Measurements from ENCODE around the gene TRMT112. TPM values are rescaled to one million over a fixed set of nuclear protein-coding genes. Genes with fewer than 3 reads are reported as not detected.

The TRMT112 gene
- total RNA-seq, 1 donor from 2014 or later = 156 TPM

DNA sequence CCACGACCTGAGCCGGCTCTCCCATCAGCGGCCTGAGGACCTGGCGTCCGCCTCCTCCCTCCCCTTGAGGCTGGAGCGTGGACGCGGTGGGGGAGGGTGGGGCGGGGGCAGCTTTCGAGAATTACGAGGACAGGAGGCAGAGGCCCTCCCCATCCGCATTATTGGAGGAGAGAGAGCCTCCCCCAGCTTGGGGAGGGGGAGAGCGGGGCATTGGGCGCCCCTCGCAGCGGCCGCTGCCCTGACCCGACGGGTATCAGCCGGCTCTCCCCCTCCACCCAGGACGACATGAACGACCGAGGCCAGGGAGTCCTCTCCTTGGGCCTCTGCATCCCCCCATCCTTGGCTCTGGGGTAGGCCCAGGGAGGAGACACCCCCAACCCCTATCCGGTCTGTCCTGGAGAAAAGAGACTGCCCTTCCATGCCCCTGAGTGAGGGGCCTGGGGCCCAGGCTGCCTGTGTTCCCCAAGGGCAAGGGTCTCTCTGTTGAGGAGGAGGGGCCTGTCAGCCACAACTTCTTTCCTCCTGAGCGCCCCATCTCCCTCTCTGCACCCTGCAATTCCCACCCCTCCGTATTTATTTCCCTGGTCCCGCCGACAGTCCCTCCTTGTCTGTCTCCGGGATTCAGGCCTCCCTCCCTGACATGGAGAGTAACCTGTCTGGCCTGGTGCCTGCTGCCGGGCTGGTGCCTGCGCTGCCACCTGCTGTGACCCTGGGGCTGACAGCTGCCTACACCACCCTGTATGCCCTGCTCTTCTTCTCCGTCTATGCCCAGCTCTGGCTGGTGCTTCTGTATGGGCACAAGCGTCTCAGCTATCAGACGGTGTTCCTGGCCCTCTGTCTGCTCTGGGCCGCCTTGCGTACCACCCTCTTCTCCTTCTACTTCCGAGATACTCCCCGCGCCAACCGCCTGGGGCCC, 31.2 kb downstream of the TRMT112 start:
- Mint-ChIP-seq H3K27ac (peak overlapping the region; percentile 59), H3K36me3 (ENCODE audit: low read depth) (peaks cover 11% of the 10 kb centered on the region), H3K4me1 (peaks cover 22% of the 10 kb centered on the region), H3K9me3 (no peaks in the 10 kb centered on the region), H3K27me3 (peaks cover 7% of the 10 kb centered on the region), H3K4me3 (peak overlapping the region; percentile 78)
- TF ChIP-seq, protein P1, sequence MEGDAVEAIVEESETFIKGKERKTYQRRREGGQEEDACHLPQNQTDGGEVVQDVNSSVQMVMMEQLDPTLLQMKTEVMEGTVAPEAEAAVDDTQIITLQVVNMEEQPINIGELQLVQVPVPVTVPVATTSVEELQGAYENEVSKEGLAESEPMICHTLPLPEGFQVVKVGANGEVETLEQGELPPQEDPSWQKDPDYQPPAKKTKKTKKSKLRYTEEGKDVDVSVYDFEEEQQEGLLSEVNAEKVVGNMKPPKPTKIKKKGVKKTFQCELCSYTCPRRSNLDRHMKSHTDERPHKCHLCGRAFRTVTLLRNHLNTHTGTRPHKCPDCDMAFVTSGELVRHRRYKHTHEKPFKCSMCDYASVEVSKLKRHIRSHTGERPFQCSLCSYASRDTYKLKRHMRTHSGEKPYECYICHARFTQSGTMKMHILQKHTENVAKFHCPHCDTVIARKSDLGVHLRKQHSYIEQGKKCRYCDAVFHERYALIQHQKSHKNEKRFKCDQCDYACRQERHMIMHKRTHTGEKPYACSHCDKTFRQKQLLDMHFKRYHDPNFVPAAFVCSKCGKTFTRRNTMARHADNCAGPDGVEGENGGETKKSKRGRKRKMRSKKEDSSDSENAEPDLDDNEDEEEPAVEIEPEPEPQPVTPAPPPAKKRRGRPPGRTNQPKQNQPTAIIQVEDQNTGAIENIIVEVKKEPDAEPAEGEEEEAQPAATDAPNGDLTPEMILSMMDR (IDR thresholded peaks at IDR 0.05) = no peak
- ChIA-PET CTCF (interaction anchor here (0.5 to 2.2 kb wide), 5 partner anchors 15 to 487 kb away, joined by 3 to 11 read pairs (median 4); partner anchors contain the start of genes CATSPERZ, ESRRA and PRDX5), POLR2A (interaction anchor here (1.9 to 5.8 kb wide), 5 partner anchors 16 to 101 kb away, joined by 14 to 119 read pairs (median 24); partner anchors contain the start of genes ESRRA, FERMT3, PRDX5 and STIP1)
- DNase-seq = no peak
- intact Hi-C loops (cut with micrococcal nuclease) = loop anchor here (1.0 to 2.0 kb wide), 7 partner anchors 15 to 56 kb away; partner anchors contain the start of genes CCDC88B, DNAJC4, ESRRA and FKBP2
- no peak for ATAC-seq (ENCODE audit: low read depth)

DNA sequence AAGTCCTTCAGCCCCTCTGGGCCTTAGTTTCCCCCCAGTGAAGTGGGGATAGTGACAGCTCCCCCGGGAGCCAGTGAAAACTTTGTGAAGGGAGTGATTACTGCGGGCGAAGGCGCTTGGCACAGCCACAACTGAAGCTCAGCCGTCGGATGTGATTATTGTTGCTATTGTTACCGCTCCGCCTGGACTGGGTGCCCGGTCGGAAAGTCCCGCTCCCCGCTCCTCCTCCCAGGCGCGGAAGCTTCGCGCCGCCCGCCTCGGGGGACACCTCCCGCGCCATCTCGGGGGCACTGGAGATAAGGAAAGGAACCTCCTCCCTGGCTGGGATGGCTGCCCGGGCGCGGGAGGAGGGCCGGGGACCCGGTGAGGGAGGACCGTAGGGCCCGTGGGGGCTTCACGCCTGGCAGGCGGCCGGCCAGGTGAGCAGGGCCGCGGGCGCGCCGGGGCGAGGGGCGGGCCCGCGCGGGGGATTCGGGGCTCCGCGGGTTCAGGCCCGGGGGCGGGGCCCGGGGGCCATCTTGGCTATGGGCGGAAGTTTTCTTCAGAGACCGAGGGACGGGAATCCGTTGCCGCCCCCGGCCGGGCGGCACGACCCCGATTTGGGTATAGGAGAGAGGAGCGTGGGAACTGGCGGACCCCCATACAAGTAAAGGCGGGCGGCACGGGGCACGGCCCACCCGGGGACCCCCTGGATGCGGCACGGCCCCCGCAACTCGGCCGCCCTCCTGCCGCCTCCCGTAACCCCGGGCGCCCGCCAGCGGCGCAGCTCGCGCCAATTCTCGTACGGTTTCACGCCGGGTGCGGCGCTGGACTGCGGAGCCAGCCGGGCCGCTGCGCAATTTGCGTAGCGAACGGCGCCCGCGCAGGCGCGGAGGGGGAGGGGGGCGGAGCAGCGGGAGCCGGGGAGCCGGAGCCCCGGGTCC, 32.1 kb downstream of the TRMT112 start, which contains the start of gene GPR137:
TSS of gene GPR137 (plus strand) at position 887 of the 923 bp plus-strand sequence. CDS start 677 bp downstream, outside the sequence.
- H3K4me3 Mint-ChIP-seq = peak within 1 kb of the TSS; percentile 90
- peak; percentile 99 for DNase-seq
- CTCF ChIA-PET = interaction anchor here (1.0 to 2.6 kb wide), 8 partner anchors 14 to 81 kb away, joined by 3 to 11 read pairs (median 4); partner anchors contain the start of genes CATSPERZ and PRDX5
- peaks cover 20% of the 10 kb centered on the region for H3K4me1 Mint-ChIP-seq
- peak; percentile 64 for ATAC-seq (ENCODE audit: low read depth)
- TF ChIP-seq, protein P1 (IDR thresholded peaks at IDR 0.05) = no peak
- peaks cover 12% of the 10 kb centered on the region for H3K36me3 Mint-ChIP-seq (ENCODE audit: low read depth)
- no peaks in the 10 kb centered on the region for H3K27me3 Mint-ChIP-seq
- POLR2A ChIA-PET = interaction anchor here (0.5 to 5.8 kb wide), 19 partner anchors 10 to 1223 kb away, joined by 3 to 119 read pairs (median 6); partner anchors contain the start of genes CCDC88B, ESRRA, FERMT3 and FKBP2
- intact Hi-C loops (cut with micrococcal nuclease) = loop anchor here (1.0 to 2.0 kb wide), 9 partner anchors 15 to 59 kb away; partner anchors contain the start of genes CCDC88B, DNAJC4, ESRRA and FKBP2
- no peaks in the 10 kb centered on the region for H3K9me3 Mint-ChIP-seq
- peak within 1 kb of the TSS; percentile 92 for H3K27ac Mint-ChIP-seq

DNA sequence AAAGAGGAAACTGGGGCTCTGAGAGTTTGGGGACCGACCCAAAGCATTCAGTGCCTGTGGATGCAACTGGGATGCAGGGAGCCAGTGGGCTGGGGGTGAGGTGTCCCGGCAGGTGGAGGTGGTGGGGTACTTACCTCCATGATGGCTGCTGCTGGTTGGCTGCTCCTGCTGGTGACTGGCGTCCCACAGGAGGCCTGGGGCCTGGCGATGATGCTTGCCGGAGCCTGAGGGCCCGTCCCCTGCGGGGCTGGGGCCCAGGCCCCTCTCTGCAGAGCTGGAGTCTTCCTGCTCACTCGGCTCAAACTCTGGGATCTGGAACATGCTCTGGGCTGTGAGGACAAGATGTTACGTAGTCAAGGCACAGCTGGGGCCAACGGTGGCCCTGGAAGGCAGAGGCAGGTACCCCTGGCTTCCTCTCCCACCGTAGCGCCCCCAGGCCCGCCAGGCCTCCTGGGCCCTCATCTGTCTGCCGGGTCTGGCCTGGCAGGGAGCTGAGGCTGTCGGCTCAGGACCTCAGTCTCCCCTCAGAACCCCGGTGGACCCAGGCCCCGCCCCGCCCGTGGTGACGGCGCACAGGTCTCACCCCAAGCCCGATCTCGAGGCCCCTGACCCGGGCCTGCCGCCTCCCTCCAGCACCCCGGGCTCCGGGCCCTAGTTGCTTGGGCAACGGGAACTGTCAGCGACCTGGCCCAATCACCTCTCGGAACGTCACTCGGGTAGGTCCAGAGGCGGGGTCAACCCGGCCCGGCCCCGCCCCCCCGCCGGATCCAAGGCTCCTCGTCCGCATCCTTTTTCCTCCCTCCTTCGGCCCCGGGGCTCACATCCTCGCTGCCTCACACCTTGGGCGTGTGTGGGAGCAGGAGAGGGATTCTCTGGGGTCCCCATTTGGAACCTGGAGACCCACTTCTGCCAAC, 33.1 kb downstream of the TRMT112 start, which contains the start of gene BAD:
TSS of gene BAD (minus strand) at position 618 of the 914 bp plus-strand sequence. CDS start at position 321, 297 bp downstream.
- peaks cover 14% of the 10 kb centered on the region for H3K36me3 Mint-ChIP-seq (ENCODE audit: low read depth)
- H3K27ac Mint-ChIP-seq = peak within 1 kb of the TSS; percentile 92
- H3K27me3 Mint-ChIP-seq = no peaks in the 10 kb centered on the region
- TF ChIP-seq, protein P1 (IDR thresholded peaks at IDR 0.05) = no peak
- ChIA-PET CTCF (interaction anchor here (1.0 to 2.6 kb wide), 10 partner anchors 13 to 80 kb away, joined by 3 to 11 read pairs (median 4); partner anchors contain the start of genes CATSPERZ and PRDX5), POLR2A (interaction anchor here (0.5 to 5.8 kb wide), 21 partner anchors 9 to 1223 kb away, joined by 3 to 119 read pairs (median 5); partner anchors contain the start of genes CCDC88B, ESRRA, FERMT3 and FKBP2)
- no peaks in the 10 kb centered on the region for H3K9me3 Mint-ChIP-seq
- intact Hi-C loops (cut with micrococcal nuclease) = loop anchor here (1.0 to 2.0 kb wide), 3 partner anchors 33 to 58 kb away; partner anchors contain the start of genes CCDC88B, NUDT22, PLCB3 and TRPT1
- ATAC-seq (ENCODE audit: low read depth) = peak; percentile 79
- peaks cover 20% of the 10 kb centered on the region for H3K4me1 Mint-ChIP-seq
- H3K4me3 Mint-ChIP-seq = peak within 1 kb of the TSS; percentile 90
- DNase-seq = peak; percentile 80

DNA sequence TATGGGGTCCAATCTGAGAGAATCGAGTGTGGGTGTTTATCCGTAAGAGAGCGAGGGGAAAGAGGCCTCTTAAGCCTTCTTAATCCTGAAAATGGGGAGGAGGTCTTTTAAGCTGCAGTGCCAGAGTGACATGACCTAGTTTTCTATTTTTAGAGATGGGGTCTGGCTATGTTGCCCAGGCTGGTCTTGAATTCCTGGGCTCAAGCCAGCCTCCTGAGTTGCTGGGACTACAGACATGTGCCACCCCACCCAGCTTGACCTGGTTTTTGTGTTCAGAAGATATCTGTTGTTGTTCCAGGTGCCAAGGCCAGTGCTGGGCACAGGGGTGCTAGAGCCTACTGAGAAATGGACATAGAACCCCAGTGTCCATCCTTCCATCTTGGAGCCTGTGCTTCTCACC, 34.3 kb downstream of the TRMT112 start:
- Mint-ChIP-seq H3K9me3 (no peaks in the 10 kb centered on the region), H3K27ac (no peak overlapping the region), H3K4me1 (peaks cover 20% of the 10 kb centered on the region), H3K27me3 (no peaks in the 10 kb centered on the region), H3K36me3 (ENCODE audit: low read depth) (peaks cover 20% of the 10 kb centered on the region), H3K4me3 (peak overlapping the region; percentile 89)
- ChIA-PET POLR2A (interaction anchor here (1.1 to 5.8 kb wide), 7 partner anchors 7 to 97 kb away, joined by 3 to 119 read pairs (median 16); partner anchors contain the start of genes ESRRA, FERMT3, FKBP2 and STIP1), CTCF (interaction anchor here (1.0 to 2.6 kb wide), 4 partner anchors 9 to 31 kb away, joined by 3 to 10 read pairs (median 5); no protein-coding TSS in a partner anchor)
- DNase-seq (no peak), ATAC-seq (ENCODE audit: low read depth) (no peak)
- intact Hi-C loops (cut with micrococcal nuclease) = no loop called here
- TF ChIP-seq, protein P1 (IDR thresholded peaks at IDR 0.05) = no peak

Data from activated B cell treated with CpG ODN at 0.5 μM for 24 hours (primary cell).